ENCODE results near the gene MCRS1. TPM values are rescaled to one million over a fixed set of nuclear protein-coding genes. Genes with fewer than 3 reads are reported as not detected.

The MCRS1 gene
- total RNA-seq, 3 donors from 2014 or later: 51.6 to 66.7 (median 55.9) TPM

DNA sequence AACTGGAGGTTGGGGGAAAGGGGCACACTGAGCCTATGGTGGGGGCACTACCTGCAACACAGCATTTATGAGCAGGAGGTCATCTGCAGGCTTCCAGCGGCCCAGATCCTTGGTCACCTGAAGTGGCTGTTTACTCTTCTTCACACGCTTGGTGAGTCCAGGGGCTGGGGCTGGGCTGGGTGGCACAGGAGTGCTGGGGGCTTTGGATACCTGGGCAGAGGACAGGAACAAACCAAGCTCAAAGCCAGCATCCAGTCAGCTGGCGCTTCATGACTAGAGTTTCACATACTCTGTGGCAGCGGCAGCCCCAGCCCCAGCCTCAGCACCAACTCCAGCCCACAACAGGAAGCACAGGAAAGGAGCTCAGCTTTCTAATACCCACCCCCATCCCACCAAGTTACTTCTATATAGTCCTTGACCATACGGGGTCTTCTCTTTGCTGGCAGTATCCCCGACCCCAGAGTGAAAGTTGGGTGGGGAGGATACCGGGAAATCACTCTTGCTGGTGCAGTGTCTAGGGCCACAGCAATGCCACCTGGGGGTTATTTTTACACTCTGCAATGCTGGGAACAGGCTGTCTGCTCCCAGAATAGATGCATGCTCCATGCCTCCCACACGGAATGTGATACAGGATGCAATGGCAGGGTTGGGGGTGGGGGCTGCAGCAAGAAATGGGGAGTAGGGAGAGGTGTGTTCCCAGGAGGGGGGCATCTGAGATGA, 3.1 kb downstream of the MCRS1 start:
- intact Hi-C loops (cut with DNase I, micrococcal nuclease): no loop called here
- Histone ChIP-seq H3K4me3 (no peak overlapping the region), H3K9me3 (no peaks in the 10 kb centered on the region), H3K36me3 (ENCODE audit: low read depth) (peaks cover 10% of the 10 kb centered on the region), H3K4me1 (ENCODE audit: low read depth) (peaks cover 15% of the 10 kb centered on the region)
- no peak for DNase-seq
- no peak for ATAC-seq
- TF ChIP-seq, protein P1, sequence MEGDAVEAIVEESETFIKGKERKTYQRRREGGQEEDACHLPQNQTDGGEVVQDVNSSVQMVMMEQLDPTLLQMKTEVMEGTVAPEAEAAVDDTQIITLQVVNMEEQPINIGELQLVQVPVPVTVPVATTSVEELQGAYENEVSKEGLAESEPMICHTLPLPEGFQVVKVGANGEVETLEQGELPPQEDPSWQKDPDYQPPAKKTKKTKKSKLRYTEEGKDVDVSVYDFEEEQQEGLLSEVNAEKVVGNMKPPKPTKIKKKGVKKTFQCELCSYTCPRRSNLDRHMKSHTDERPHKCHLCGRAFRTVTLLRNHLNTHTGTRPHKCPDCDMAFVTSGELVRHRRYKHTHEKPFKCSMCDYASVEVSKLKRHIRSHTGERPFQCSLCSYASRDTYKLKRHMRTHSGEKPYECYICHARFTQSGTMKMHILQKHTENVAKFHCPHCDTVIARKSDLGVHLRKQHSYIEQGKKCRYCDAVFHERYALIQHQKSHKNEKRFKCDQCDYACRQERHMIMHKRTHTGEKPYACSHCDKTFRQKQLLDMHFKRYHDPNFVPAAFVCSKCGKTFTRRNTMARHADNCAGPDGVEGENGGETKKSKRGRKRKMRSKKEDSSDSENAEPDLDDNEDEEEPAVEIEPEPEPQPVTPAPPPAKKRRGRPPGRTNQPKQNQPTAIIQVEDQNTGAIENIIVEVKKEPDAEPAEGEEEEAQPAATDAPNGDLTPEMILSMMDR (IDR thresholded peaks at IDR 0.05): no peak

DNA sequence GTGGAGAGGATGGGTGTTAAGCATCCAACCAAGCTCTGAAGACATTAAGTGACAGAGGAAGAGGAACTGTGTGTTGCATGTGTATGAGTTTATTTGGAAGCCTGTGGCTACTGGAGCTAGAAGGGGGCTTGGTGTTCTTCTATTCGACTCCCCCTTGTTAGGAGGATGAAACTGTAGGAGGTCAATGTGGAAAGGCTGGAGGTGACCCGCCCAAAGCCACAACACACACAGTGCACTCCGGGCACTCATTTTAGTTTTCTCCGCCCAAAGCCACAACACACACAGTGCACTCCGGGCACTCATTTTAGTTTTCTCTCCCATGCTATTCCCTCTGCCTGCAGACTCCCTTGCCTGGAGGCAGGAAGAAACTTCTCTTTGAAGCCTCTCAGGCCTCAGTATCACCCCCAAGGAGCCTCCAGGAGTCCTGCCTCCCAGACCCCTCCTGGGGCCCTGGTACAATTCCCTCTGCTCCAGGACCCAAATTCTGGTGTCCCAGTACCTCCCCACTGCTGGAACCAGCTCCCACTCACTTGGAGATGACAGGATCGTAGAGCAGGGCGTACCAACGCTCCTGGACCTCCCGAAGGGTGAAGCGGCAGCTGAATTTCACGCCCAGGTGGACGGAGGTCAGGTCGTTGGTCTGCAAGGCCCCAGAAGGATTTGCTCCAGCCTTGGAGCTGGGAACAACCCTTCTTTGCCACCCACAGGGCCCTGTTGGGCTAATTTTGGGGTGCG, 3.8 kb downstream of the MCRS1 start:
- H3K4me3 ChIP-seq: no peak overlapping the region
- H3K36me3 ChIP-seq (ENCODE audit: low read depth): peaks cover 10% of the 10 kb centered on the region
- H3K9me3 ChIP-seq: no peaks in the 10 kb centered on the region
- TF ChIP-seq, protein P1 (IDR thresholded peaks at IDR 0.05): no peak
- H3K4me1 ChIP-seq (ENCODE audit: low read depth): peaks cover 13% of the 10 kb centered on the region
- no peak for ATAC-seq
- DNase-seq: no peak
- intact Hi-C loops (cut with DNase I, micrococcal nuclease): no loop called here

DNA sequence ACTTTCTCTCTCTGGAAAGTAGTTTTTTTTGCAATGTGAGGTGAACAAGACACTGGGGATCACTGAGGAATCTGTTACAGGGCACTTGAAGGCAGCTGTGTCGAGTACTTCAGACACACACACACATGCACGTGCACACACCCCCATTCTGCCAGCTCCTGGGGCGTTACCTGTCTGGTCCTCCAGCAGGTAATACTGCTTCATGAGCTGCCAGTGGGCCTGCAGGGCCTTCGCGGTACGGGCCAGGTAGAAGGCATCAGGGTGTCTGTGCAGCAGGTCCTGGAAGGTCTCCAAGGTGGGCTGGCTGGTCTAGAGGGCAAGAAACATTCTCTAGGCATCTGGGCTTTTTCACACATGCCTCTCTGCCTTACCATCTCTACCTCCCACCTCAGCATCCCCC, 5.1 kb downstream of the MCRS1 start:
- intact Hi-C loops (cut with DNase I, micrococcal nuclease): no loop called here
- no peak overlapping the region for H3K4me3 ChIP-seq
- H3K4me1 ChIP-seq (ENCODE audit: low read depth): peaks cover 8% of the 10 kb centered on the region
- ATAC-seq (no peak), DNase-seq (no peak)
- H3K36me3 ChIP-seq (ENCODE audit: low read depth): peaks cover 10% of the 10 kb centered on the region
- no peaks in the 10 kb centered on the region for H3K9me3 ChIP-seq
- TF ChIP-seq, protein P1 (IDR thresholded peaks at IDR 0.05): no peak

DNA sequence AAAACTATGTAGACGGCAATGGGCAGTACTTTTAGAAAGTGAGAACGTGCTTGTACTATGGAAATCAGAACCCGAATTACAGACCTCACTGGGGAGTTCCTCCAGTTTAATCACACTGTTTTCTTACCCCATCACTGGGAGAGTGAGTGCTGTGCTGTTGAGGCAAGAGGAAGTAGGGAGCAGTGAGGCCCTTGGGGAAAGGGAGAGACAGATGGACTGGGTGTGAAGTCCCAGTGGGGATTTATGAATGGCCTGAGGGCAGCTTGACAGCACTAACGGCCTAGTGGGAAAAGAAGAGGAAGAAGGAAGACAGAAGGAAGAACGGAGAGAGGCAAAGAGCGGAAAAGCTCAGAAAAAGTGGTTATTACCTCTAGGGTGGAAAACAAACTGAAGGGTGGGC, 5.7 kb downstream of the MCRS1 start:
- H3K9me3 ChIP-seq: no peaks in the 10 kb centered on the region
- no peak overlapping the region for H3K4me3 ChIP-seq
- intact Hi-C loops (cut with DNase I, micrococcal nuclease): no loop called here
- H3K4me1 ChIP-seq (ENCODE audit: low read depth): peaks cover 8% of the 10 kb centered on the region
- DNase-seq (no peak), ATAC-seq (no peak)
- H3K36me3 ChIP-seq (ENCODE audit: low read depth): peaks cover 10% of the 10 kb centered on the region
- TF ChIP-seq, protein P1 (IDR thresholded peaks at IDR 0.05): no peak

DNA sequence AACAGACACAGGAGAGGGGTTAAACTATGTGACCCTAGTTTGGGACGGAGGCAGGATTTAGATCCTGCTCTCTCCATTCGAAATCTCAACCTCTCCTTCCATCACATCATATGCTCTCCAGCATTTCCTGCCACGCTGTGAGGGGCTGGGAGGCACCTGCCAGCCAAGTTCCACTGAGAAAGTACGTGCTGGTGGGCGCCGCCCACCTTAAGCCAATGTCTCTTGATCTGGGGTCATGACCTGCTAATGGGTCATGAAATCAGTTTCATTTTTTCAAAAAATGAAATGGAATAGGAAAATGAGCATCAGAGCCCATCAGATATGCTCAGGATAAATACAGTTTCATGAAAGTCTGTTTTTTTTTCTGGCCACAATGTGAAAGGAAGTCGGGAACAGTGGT, 7.2 kb downstream of the MCRS1 start:
- TF ChIP-seq, protein P1 (IDR thresholded peaks at IDR 0.05): no peak
- DNase-seq (no peak), ATAC-seq (no peak)
- intact Hi-C loops (cut with DNase I, micrococcal nuclease): no loop called here
- H3K4me1 ChIP-seq (ENCODE audit: low read depth): no peaks in the 10 kb centered on the region
- no peak overlapping the region for H3K4me3 ChIP-seq
- no peaks in the 10 kb centered on the region for H3K9me3 ChIP-seq
- H3K36me3 ChIP-seq (ENCODE audit: low read depth): peaks cover 10% of the 10 kb centered on the region
